Measurements from ENCODE around the gene SLC7A14. TPM values are rescaled to one million over a fixed set of nuclear protein-coding genes. Genes with fewer than 3 reads are reported as not detected.
A peak's percentile ranks its signal among the peaks of the same experiment; 100 is the strongest.

Gene SLC7A14
- total and polyA plus RNA-seq, 2 experiments from 2014 or later: 0.05 TPM; not detected in 1

DNA sequence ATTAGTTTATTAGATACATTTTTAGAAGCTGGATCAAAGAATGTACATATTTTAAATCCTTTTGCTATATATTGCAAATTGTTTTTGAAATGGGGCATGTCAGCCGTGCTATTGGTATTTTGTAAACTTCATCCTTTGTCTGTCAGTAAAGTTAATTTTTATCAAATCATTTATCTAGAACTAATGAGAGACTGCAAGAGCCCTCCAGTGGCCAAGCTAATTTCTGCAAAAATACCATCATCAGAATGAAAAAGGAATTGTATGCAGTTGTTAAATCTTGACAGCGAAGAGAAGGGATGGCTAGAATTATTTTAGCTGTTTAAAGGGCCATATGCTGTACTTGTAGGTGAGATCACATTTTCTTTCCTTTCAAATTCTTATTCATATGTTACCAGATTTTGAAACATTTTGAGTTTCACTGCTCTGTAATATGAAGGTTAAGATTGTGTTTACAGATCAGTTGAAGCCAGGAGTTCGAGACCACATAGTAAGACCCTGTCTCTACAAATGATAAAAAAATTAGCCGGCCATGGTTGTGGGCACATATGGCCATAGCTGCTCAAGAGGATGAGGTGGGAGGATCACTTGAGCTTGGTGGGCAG lies 175.3 kb downstream of the SLC7A14 start:
- Histone ChIP-seq H3K9ac (no peak overlapping the region), H3F3A (ENCODE audit: insufficient read depth) (peaks cover 13% of the 10 kb centered on the region), H3K4me2 (ENCODE audit: unreplicated experiment) (no peak overlapping the region), H2AFZ (no peak overlapping the region), H3K9me2 (ENCODE audit: insufficient read depth) (no peaks in the 10 kb centered on the region), H4K20me1 (ENCODE audit: insufficient read depth) (no peaks in the 10 kb centered on the region), H3K27me3 (replicated peaks; ENCODE audit: insufficient read depth) (no peaks in the 10 kb centered on the region), H3K27ac (no peak overlapping the region), H3K4me1 (ENCODE audit: insufficient read depth) (peaks cover 14% of the 10 kb centered on the region), H3K4me3 (no peak overlapping the region), H3K79me2 (ENCODE audit: insufficient read depth) (no peaks in the 10 kb centered on the region), H3K36me3 (ENCODE audit: low read depth) (no peaks in the 10 kb centered on the region), H3K9me3 (ENCODE audit: low read depth) (no peaks in the 10 kb centered on the region)
- no peak for TF ChIP-seq EZH2 (IDR thresholded peaks at IDR 0.05; ENCODE audit: insufficient read depth, poor library complexity, severe bottlenecking)
- 44 to 49% methylated on average over 4 of the region's 4 CpGs for WGBS, 2 experiments (ENCODE audit: low coverage in 1 of 2, low lambda C conversion rate in 2 of 2, missing lambda C conversion rate in 2 of 2)
- peak; percentile 49 for DNase-seq
- in situ Hi-C loops (cut with MboI): loop anchor here (10.0 kb wide), 1 partner anchor 404 kb away; no protein-coding TSS in a partner anchor

Small RNA genes lying within 50 kb of the gene (microRNA-seq; reads per million reads assigned to microRNA genes)
- gene MIR6828 (ENCODE audit: borderline number of aligned reads): not detected

Other genes with a start within 250 kb of the SLC7A14 start
- gene SKIL, start 228.4 kb downstream of the SLC7A14 start, total RNA-seq (2014; rRNA removed; shearing (Covaris generic)): 39.1 and 53.2 TPM in 2 replicates
- gene SKIL, start 228.4 kb downstream of the SLC7A14 start, polyA plus RNA-seq (2016; fragmentation: Nextera tagmentation; extraction: Ambion mirVana): 27.9 and 28.6 TPM in 2 replicates
- 81.9 and 95.9 TPM in 2 replicates for gene CLDN11, start 167.2 kb downstream of the SLC7A14 start, total RNA-seq (2014; rRNA removed; shearing (Covaris generic))
- gene CLDN11, start 167.2 kb downstream of the SLC7A14 start, polyA plus RNA-seq (2016; fragmentation: Nextera tagmentation; extraction: Ambion mirVana): 84.5 and 84.9 TPM in 2 replicates

Measured in GM23248 (cell line).